NOMO-1 treated with dmso at 0.1 percent for 144 hours (cell line): ENCODE measurements around the gene PGAM5.

ENCODE experiments used
- DNase-seq: peaks from one replicate; lab custom pipeline; 2025; ENCODE audit not compliant: unreplicated experiment; lab: John Stamatoyannopoulos, UW

Gene PGAM5

GRCh38 chr12:132710405-132711079, at the start of gene PGAM5:
Gene PGAM5, plus strand, starts transcription at chr12:132710842. Its CDS starts 35 bp downstream, at chr12:132710877.
- DNase-seq, result peak; percentile 94

- no peak for DNase-seq
These were observed 49.6 kb upstream of the PGAM5 start for GRCh38 chr12:132660996-132661395.

- no peak for DNase-seq
These were observed 48.7 kb upstream of the PGAM5 start for GRCh38 chr12:132661972-132662371.

- no peak for DNase-seq
These were observed 47.5 kb upstream of the PGAM5 start for GRCh38 chr12:132662901-132663755.

- no peak for DNase-seq
These were observed 46.2 kb upstream of the PGAM5 start for GRCh38 chr12:132664206-132665148.

GRCh38 chr12:132665149-132665491, 45.5 kb upstream of the PGAM5 start:
- no peak for DNase-seq

GRCh38 chr12:132665794-132666193, 44.8 kb upstream of the PGAM5 start:
- DNase-seq, result no peak

- DNase-seq, result no peak
These were observed 42.2 kb upstream of the PGAM5 start for GRCh38 chr12:132668191-132669088.

GRCh38 chr12:132669166-132669879, 41.3 kb upstream of the PGAM5 start:
- no peak for DNase-seq

GRCh38 chr12:132672116-132672515, 38.5 kb upstream of the PGAM5 start:
- DNase-seq, result no peak

GRCh38 chr12:132672678-132673077, 38.0 kb upstream of the PGAM5 start:
- no peak for DNase-seq

GRCh38 chr12:132673288-132674179, 37.1 kb upstream of the PGAM5 start:
- DNase-seq, result no peak

- DNase-seq, result no peak
These were observed 36.1 kb upstream of the PGAM5 start for GRCh38 chr12:132674561-132674960.

- DNase-seq, result no peak
These were observed 34.7 kb upstream of the PGAM5 start for GRCh38 chr12:132675757-132676432.

- no peak for DNase-seq
These were observed 33.1 kb upstream of the PGAM5 start for GRCh38 chr12:132677492-132677891.

GRCh38 chr12:132685400-132685799, 25.2 kb upstream of the PGAM5 start:
- no peak for DNase-seq

GRCh38 chr12:132686825-132687210, 23.8 kb upstream of the PGAM5 start:
- DNase-seq, result no peak
